Cardiac muscle cell (in vitro differentiated cells and primary cell): ENCODE measurements around the gene OVCA2. TPM values are rescaled to one million over a fixed set of nuclear protein-coding genes. Genes with fewer than 3 reads are reported as not detected.

Experiments
- DNase-seq, 2 donors: peaks; one replicate each; pipeline versions ENCODE4 v3.0.0 to v3.0.0-alpha.2; 2010 to 2017; ENCODE audit warnings: low read depth in 1 of 2, low spot score in 1 of 2
- H3K27ac ChIP-seq: fragments of 200-600 bp; sonication (generic); 2 replicates; pipeline ENCODE4 v1.5.1; 2016
- H3K27me3 ChIP-seq: fragments of 200-600 bp; sonication (generic); 2 replicates; pipeline ENCODE4 v1.6.0; 2016; ENCODE audit warnings: control low read depth
- H3K36me3 ChIP-seq: fragments of 200-600 bp; sonication (generic); 2 replicates; pipeline ENCODE4 v1.5.1; 2016; ENCODE audit warnings: control low read depth
- H3K4me1 ChIP-seq: fragments of 200-600 bp; sonication (generic); 2 replicates; pipeline ENCODE4 v1.8.1; 2017; ENCODE audit warnings: low read depth, mild to moderate bottlenecking, mixed run types
- H3K4me3 ChIP-seq: fragments of 200-600 bp; sonication (generic); 2 replicates; pipeline ENCODE4 v1.5.1; 2016; ENCODE audit warnings: mild to moderate bottlenecking
- H3K9me3 ChIP-seq: fragments of 200-600 bp; sonication (generic); 2 replicates; pipeline ENCODE4 v1.5.1; 2017; ENCODE audit warnings: low read depth, mild to moderate bottlenecking, control low read depth
- polyA plus RNA-seq: library from polyadenylated mRNA; unstranded; fragments of >200 nt; fragmentation: Nextera tagmentation; extraction: Ambion mirVana; gene quantifications from 2 replicates; pipeline ENCODE4 v1.2.1, GENCODE V29; 2016
- total RNA-seq: library from RNA; depleted of rRNA; stranded (reverse); fragments of >200 nt; gene quantifications from 2 replicates; pipeline ENCODE4 v1.2.3, GENCODE V29; 2016
- TF ChIP-seq, protein P1 (sequence below): IDR thresholded peaks from 2 replicates; pipeline ENCODE4 v1.5.1; 2012; ENCODE audit warnings: low read depth, mild to moderate bottlenecking, low read length

The OVCA2 gene
- total and polyA plus RNA-seq, 2 experiments from 2014 or later, result 36.8 to 40.6 TPM

DNA sequence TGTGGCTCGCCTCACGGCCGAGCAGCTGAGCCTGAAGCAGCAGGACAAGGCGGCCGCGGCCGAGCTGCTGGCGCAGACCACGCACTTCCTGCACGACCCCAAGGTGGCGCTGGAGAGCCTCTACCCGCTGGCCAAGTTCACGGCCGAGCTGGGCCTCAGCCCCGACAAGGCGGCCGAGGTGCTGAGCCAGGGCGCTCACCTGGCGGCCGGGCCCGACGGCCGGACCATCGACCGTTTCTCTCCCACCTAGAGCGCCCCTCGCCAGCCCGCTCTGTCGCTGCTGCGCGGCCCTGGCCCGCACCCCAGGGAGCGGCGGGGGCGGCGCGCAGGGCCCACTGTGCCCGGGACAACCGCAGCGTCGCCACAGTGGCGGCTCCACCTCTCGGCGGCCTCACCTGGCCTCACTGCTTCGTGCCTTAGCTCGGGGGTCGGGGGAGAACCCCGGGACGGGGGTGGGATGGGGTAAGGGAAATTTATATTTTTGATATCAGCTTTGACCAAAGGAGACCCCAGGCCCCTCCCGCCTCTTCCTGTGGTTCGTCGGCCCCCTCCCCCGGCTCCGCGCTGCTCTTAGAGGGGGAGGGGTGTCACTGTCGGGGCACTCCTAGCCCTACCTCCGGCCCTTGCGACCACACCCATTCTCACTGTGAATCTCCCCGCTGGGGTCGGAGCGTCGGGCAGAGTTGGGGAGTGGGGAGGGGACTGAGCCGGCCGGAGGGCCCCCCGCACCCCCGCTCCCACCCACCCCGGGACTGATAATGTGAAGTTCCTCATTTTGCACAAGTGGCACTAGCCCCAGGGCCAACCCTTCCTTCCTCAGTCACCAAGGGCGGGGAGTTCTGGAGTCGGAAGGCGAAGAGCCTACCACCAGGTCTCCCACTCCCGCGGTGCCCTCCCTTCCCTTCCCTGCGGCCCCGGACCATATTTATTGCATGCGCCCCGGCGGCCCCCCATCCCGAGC lies 17.0 kb downstream of the OVCA2 start:
- peaks cover 82% of the 10 kb centered on the region for H3K27me3 ChIP-seq

DNA sequence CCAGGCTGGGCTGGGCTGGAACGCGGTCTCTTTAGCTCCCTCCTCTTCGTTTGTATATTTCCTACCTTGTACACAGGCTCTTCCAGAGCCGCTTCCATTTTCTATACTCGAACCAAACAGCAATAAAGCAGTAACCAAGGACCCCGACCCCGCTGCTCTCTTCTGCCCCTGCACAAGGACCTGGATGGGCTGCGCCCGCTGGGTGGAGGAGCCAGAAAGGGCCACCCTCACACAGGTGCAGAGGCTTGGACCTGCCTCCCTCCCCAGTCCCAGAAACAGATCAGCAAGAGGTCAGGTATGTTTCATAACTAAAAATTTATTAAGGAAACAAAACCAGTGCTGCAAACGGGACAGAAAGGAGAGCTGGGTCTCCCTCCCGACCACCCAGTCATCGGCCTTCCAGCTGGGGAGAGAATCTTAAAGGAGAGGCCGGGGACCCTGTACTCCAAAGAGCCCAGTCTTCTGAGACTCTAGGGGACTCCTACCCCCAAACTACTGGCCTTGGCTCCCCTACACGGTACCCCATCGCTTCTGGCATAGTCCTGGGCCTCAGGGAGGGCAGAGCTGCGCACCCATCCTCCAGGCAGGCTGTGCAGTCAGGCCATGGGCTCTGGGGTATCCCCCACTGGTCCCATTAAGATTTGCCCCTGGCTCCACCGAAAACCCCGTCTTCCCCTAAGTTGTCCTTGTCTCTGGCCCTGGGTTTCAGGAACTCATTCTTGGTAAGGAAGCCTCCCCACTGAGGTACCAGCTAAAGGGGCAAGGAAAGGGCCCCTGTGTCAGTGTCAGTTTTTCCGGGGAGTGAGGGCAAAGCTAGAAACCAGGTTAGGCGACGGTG lies 17.9 kb downstream of the OVCA2 start:
- peaks cover 73% of the 10 kb centered on the region for H3K27me3 ChIP-seq
- H3K27ac ChIP-seq, result no peak overlapping the region

More for the DNA sequence above, 17.0 kb downstream of the OVCA2 start:
- Histone ChIP-seq H3K4me3 (no peak overlapping the region), H3K9me3 (no peaks in the 10 kb centered on the region), H3K4me1 (peaks cover 20% of the 10 kb centered on the region), H3K27ac (no peak overlapping the region), H3K36me3 (no peaks in the 10 kb centered on the region)
- TF ChIP-seq, protein P1, sequence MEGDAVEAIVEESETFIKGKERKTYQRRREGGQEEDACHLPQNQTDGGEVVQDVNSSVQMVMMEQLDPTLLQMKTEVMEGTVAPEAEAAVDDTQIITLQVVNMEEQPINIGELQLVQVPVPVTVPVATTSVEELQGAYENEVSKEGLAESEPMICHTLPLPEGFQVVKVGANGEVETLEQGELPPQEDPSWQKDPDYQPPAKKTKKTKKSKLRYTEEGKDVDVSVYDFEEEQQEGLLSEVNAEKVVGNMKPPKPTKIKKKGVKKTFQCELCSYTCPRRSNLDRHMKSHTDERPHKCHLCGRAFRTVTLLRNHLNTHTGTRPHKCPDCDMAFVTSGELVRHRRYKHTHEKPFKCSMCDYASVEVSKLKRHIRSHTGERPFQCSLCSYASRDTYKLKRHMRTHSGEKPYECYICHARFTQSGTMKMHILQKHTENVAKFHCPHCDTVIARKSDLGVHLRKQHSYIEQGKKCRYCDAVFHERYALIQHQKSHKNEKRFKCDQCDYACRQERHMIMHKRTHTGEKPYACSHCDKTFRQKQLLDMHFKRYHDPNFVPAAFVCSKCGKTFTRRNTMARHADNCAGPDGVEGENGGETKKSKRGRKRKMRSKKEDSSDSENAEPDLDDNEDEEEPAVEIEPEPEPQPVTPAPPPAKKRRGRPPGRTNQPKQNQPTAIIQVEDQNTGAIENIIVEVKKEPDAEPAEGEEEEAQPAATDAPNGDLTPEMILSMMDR, result peak; percentile 68
- peak; percentile 55 to 93 for DNase-seq

DNA sequence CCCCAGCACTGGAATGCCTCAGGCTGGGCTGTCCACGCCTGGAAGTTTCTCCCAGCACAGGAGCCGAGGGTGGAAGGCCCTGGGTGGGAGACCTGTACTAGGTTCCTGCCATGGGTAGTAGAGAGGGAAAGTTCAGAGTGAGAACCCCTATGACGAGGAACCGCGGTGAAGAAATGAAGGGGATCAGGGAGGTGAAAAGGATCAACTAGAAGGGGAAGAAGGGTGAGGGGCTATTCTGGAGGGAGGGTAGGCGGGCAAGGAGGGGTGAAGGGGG lies 18.5 kb downstream of the OVCA2 start:
- no peak for DNase-seq
- TF ChIP-seq, protein P1, result no peak
- Histone ChIP-seq H3K4me1 (peaks cover 25% of the 10 kb centered on the region), H3K9me3 (no peaks in the 10 kb centered on the region), H3K27me3 (peaks cover 67% of the 10 kb centered on the region), H3K27ac (no peak overlapping the region), H3K36me3 (peaks cover 6% of the 10 kb centered on the region), H3K4me3 (no peak overlapping the region)

More for the DNA sequence above, 17.9 kb downstream of the OVCA2 start:
- Histone ChIP-seq H3K36me3 (peaks cover under 1% of the 10 kb centered on the region), H3K9me3 (no peaks in the 10 kb centered on the region), H3K4me3 (no peak overlapping the region), H3K4me1 (peaks cover 25% of the 10 kb centered on the region)
- DNase-seq, result no peak
- TF ChIP-seq, protein P1, result no peak

DNA sequence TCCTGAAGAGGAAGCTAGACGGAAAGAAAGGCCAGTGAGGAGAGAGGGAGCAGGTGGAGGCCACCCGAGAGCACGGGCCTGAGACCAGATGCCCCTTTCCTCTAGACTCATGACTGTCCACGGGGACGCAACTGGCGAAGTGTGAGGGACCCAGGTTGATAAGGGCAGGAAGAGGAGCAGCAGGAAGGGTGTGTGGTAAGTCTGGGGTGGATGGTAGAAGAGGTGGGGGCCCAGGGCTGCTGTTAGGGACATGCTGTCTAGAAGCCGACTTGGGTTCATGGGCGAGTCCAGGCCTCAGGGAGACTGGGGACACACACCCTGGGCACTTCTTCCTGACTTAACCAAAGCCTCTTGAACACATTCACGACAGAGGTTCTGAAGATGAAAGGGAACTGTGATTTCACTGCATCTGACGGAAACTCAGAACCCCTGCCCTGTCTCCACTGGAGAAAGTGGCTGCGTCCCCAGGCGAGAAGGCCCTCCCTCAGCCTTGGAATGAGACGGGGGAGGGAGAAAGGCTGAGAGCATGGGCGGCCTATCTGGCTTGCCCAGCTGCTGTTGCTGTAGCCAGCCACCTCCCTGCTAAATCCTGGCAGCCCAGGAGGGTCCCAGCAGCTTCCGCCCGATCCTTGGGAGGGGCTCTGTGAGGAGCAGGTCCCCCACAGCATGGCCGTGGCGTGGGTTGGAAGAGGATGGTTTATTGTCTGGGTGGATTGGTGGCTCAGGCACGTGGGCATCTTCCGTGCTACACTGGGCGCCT lies 19.0 kb downstream of the OVCA2 start:
- Histone ChIP-seq H3K27ac (no peak overlapping the region), H3K27me3 (peaks cover 62% of the 10 kb centered on the region), H3K4me1 (peaks cover 25% of the 10 kb centered on the region), H3K4me3 (no peak overlapping the region), H3K36me3 (peaks cover 6% of the 10 kb centered on the region), H3K9me3 (no peaks in the 10 kb centered on the region)
- peak in 1 of 2 donors; percentile 58 for DNase-seq
- TF ChIP-seq, protein P1, result no peak

DNA sequence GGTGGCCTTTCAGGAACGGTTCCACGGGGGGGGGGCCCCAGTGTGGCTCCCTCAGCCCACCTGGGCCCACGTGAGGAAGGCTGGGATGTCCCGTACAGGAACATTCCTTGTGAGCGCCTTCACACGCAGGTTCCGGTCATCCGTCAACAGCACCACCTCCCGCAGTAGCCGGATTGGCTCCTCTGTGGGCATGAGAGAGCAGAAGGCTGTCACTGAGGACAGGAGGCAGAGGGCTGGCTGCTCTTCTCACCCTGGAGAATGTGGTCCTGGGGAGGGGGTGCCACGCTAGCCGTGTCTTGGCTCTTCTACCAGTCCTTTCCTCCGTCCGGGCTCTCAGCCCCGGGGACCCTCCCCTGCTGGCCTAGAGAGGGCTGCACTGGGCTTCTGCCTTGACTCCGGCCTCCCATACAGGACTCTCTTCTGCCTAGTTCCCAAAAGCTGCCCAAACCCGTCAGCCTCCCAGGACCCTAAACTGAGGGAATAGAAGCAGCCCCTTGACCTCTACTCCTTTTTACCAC lies 19.7 kb downstream of the OVCA2 start:
- Histone ChIP-seq H3K4me3 (no peak overlapping the region), H3K9me3 (no peaks in the 10 kb centered on the region), H3K36me3 (peaks cover 6% of the 10 kb centered on the region), H3K27me3 (peaks cover 55% of the 10 kb centered on the region), H3K4me1 (peaks cover 22% of the 10 kb centered on the region), H3K27ac (no peak overlapping the region)
- peak in 1 of 2 donors; percentile 34 for DNase-seq
- TF ChIP-seq, protein P1, result no peak
